HL-60/S4 treated with phorbol 12-myristate 13-acetate at 8.2 ng/mL for 4 days and 3 days (cell line): ENCODE results near the gene CLP1.
"Not testable (repeated sequence)": the region's sequence is repeated elsewhere in the genome, so short reads cannot be mapped to it uniquely, and the experiment has no call there.

Experiments
- in situ Hi-C: fragments of 300-500 bp; cut with MboI; formaldehyde crosslinking; loops from 2 replicates; pipeline ENCODE4 v1.15.0; 2022; ENCODE audit warnings: low sequenced_read_pairs

The CLP1 gene

GRCh38 chr11:57658023-57658361 lies 430 bp downstream of the CLP1 start:
- in situ Hi-C loops: no loop called here

DNA sequence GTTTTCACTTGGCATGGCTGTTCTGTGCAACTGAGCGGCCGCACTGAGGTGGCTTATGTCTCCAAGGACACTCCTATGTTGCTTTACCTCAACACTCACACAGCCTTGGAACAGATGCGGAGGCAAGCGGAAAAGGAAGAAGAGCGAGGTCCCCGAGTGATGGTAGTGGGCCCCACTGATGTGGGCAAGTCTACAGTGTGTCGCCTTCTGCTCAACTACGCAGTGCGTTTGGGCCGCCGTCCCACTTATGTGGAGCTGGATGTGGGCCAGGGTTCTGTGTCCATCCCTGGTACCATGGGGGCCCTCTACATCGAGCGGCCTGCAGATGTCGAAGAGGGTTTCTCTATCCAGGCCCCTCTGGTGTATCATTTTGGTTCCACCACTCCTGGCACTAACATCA lies 2.1 kb downstream of the CLP1 start:
- in situ Hi-C loops: no loop called here

GRCh38 chr11:57662893-57663292 lies 5.3 kb downstream of the CLP1 start:
- in situ Hi-C loops: no loop called here

DNA sequence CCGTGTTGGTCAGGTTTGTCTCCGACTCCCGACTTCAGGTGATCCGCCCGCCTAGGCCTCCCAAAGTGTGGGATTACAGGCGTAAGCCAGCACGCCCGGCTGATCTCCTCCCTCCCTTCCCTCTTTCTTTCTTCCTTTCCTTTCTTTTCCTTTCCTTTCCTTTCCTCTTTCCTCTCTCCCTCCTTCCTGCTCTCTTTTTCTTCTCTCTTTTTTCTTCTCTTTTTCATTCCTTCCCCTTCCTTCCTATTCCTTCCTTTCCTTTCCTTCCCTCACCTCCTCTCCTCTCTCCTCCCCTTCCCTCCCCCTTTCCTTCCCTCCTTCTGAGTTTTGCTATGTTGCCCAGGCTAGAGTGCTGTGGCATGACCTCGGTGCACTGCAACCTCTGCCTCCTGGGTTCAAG lies 6.4 kb downstream of the CLP1 start:
- in situ Hi-C loops: no loop called here

- in situ Hi-C loops: no loop called here
These were observed 9.7 kb downstream of the CLP1 start for GRCh38 chr11:57667117-57667735.

- in situ Hi-C loops: no loop called here
These were observed 10.3 kb downstream of the CLP1 start, which contains the start of gene ZDHHC5 for GRCh38 chr11:57667736-57668433. TSS of gene ZDHHC5 (plus strand) at chr11:57668114. CDS start at chr11:57673091, 4,977 bp downstream.

- in situ Hi-C loops: no loop called here
These were observed 10.8 kb downstream of the CLP1 start for GRCh38 chr11:57668434-57668782.

DNA sequence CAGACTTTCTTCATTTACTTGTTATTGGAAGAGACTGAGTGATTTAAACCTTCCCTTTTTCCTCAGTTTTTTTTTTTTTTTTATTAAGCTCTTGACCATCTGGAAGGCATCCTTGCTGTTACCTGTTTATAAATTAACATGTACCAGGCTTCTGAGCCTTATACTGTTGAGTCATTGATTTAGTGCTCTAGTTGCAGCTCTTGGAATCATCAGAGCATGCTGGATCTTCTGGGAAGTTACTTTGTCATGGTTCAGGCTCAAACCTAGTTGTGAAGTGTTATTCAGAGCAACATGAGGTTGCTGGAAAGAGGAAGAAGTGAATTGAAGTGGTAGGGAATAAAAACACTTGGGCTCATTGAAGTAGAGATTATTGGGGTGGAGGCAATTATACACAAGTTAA lies 16.7 kb downstream of the CLP1 start:
- in situ Hi-C loops: no loop called here

DNA sequence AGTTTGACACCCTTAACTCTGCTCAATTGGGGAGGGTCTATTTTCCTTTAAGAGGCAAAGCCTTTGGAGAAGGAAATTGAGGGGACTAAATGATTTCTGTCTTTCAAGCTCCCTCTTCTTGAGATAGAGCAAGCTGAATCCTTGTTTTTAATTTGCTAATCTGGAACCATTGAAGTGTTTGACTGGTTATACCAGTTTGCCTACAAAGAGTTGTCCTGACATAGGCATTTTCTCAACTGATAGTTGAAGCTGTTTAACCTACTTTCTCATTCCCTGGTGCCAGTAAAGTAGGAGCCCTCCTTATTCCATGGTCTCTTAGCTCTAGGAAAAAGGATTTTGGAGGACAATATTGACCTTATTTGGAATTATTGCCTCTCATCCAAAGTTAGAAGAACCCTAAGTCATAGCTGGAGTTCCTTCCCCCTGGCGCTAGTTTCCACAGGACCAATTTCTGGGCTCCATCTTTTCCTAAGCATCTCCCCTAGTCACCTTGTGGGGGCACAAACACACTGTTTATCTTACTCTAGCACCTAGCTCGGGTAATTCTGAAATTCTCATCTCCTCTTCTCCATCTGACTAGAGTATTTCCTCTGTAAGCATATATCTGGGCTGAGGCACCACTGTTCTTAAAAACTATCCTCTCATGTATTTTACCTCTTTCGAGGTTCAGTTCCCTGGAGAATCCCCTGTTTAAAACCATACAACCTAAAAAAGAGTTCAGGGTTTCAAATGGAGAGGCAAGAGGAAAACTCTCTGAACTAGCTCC lies 17.8 kb downstream of the CLP1 start:
- in situ Hi-C loops: no loop called here

DNA sequence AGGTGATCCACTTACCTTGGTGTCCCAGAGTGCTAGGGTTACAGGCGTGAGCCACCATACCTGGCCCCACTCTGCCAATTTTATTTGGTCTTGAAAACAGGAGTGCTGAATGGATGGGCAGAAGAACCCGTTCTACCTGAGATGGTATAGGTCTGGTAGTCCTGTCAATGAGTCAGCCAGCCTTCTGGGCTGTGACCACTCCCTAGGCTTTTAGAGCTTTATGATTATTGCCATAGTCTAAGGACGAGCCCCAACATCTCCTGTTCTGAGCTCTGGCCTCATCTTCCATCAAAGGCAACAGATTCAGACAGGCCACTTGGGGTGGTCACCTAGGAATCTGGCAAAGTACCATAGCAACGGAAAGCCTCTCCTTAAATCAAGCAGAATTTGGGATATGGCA lies 21.8 kb downstream of the CLP1 start:
- in situ Hi-C loops: no loop called here

GRCh38 chr11:57680552-57680874 lies 23.0 kb downstream of the CLP1 start:
- in situ Hi-C loops: no loop called here

GRCh38 chr11:57681168-57681567 lies 23.6 kb downstream of the CLP1 start:
- in situ Hi-C loops: no loop called here

DNA sequence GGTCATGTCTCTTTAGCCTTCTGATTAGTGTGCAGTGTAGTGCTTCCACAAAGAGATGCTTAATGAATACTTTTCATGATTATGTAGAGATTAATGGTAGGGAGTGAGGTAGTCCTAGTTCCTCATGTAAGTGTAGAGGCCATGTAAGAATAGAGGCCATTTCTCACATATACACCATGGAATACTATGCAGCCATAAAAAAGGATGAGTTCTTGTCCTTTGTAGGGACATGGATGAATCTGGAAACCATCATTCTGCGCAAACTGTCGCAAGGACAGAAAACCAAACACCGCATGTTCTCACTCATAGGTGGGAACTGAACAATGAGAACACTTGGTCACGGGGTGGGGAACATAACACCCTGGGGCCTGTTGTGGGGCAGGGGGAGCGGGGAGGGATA lies 32.9 kb downstream of the CLP1 start:
- in situ Hi-C loops: loop anchor here (10.0 kb wide), 1 partner anchor 114 kb away; no protein-coding TSS in a partner anchor

DNA sequence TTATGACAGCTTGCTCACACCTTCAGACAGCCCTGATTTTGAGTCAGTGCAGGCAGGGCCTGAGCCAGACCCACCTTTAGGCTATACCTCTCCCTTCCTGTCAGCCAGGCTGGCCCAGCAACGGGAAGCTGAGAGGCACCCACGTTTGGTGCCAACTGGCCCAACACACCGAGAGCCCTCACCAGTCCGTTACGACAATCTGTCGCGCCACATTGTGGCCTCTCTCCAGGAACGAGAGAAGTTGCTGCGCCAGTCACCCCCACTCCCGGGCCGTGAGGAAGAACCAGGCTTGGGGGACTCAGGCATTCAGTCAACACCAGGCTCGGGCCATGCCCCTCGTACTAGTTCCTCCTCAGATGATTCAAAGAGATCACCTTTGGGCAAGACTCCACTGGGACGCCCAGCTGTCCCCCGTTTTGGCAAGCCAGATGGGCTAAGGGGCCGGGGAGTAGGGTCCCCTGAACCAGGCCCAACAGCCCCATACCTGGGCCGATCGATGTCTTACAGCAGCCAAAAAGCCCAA lies 41.3 kb downstream of the CLP1 start:
- in situ Hi-C loops: loop anchor here (10.0 kb wide), 1 partner anchor 106 kb away; no protein-coding TSS in a partner anchor

- in situ Hi-C loops: loop anchor here (10.0 kb wide), 1 partner anchor 105 kb away; no protein-coding TSS in a partner anchor
These were observed 42.3 kb downstream of the CLP1 start for GRCh38 chr11:57699813-57700212.

DNA sequence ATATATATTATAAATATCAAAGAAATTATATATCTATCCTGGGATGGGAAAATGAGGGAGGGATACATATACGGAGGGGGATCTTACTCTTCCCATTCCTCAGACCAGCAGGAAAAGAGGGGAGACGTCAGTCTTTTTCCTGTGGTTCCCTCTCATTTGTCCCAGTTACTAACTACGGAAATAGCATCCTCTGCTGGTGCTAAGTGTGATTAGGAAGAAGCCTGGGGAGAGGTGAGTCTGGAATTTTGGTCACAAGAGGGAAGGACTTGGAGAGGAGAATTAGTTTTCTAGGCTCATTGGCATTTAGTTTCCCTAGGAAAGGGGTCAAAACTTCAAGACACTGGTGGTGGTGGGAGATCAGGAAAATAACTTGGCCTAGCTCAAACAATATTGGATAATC lies 42.9 kb downstream of the CLP1 start:
- in situ Hi-C loops: no loop called here

DNA sequence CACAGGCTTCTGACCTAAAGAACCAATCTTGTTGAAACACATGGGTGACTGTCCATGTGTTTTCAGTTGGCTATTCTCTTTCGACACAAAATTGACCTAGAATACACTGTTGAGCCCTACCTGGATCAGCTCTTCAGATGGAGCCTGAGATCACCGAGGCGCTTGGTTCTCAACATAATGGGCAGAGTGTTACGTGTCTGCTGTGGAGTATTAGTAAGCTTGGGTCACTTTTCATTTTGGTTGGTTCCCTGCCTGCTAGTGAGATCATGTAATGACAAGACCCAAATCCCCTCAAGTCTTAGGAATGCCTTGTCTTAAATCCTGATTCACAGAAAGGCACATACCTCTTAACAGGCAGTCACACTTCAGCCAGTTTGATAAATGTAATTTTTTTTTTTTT lies 45.8 kb downstream of the CLP1 start:
- in situ Hi-C loops: no loop called here

DNA sequence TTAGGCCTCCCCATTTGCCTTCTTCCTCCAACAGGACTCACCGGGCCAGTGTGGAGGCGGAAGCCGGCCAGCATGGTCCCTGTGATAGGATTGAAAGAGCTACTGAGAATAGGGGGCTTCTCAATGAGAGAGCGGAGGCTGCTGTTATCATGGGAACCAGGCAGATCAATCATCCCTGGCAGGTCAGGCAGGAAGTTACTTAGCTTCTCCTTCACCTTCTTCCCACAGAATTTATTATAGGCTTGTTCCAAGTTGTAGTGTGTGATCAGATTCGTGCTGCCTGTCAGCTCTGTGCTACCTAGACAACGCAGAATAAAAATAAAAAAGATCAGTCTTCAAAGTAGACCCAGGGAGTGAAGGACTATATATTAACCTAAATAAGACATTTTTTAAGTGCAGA lies 47.4 kb downstream of the CLP1 start:
- in situ Hi-C loops: no loop called here

DNA sequence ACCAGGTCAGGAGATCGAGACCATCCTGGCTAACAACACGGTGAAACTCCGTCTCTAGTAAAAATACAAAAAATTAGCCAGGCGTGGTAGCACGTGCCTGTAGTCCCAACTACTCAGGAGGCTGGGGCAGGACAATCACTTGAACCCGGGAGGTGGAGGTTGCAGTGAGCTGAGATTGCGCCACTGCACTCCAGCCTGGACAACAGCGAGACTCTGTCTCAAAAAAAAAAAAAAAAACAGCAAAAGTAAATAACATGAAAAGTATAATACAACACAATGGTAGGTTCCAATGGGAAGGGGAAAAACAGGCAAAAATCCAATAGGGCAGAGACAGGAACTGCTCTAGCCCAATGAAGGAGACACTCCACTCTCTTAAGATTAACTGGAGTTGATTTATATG lies 47.9 kb downstream of the CLP1 start:
- in situ Hi-C loops: not testable (repeated sequence)

DNA sequence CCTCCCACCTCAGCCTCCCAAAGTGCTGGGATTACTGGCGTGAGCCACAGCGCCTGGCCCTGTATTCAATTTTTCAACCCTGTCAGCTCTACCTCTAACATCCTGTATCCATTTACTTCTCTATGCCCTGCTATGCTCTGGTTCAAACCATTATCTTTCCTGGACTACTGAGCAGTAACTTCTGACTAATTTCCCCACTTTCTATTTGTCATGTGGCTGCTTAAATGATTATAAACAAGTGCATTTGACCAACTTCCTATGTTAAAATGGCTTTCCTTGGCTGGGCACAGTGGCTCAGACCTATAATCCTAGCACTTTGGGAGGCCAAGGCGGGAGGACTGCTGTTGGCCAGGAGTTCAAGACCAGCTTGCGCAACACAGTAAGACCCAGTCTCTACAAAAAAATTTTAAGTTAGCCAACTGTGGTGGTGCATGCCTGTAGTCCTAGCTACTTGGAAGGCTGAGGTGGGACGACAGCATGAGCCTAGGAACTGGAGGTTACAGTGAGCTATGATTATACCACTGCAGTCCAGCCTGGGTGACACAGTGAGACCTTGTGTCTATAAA lies 52.3 kb downstream of the CLP1 start:
- in situ Hi-C loops: no loop called here
